ELR (cell line): ENCODE results near the gene MNDA.

ENCODE experiments used
- DNase-seq: peaks from one replicate; pipeline ENCODE4 v3.0.0-alpha.2; 2015; ENCODE audit warnings: low read depth

MNDA gene

GRCh38 chr1:158830904-158831507 lies at the start of gene MNDA:
Gene MNDA, plus strand, starts transcription at chr1:158831351. Its CDS starts 10,803 bp downstream, at chr1:158842154.
- DNase-seq, result no peak

- DNase-seq, result no peak
Observed at GRCh38 chr1:158793604-158794003, 37.5 kb upstream of the MNDA start.

GRCh38 chr1:158794247-158794646 lies 36.9 kb upstream of the MNDA start:
- no peak for DNase-seq

GRCh38 chr1:158798531-158798930 lies 32.6 kb upstream of the MNDA start:
- DNase-seq, result peak; percentile 19

- no peak for DNase-seq
Observed at GRCh38 chr1:158799689-158800088, 31.5 kb upstream of the MNDA start.

DNA sequence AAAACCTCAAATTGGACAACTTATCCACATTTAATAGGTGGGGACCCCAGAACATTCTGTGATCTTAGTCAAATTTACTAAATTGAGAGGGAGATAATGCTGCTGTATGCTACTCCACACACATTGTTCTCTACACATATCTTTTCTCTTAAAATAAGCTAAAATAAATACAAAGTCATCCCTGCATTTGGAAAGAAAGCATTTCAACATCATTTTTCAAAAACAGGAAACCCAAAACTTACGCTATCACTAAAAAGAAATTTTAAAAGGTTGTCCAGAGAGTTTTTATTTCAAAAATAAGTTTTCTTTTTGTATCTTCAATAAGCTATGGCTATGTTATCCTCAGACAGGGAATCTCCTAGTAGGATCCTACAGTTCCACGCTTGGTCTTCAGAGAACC lies 30.6 kb upstream of the MNDA start:
- DNase-seq, result no peak

DNA sequence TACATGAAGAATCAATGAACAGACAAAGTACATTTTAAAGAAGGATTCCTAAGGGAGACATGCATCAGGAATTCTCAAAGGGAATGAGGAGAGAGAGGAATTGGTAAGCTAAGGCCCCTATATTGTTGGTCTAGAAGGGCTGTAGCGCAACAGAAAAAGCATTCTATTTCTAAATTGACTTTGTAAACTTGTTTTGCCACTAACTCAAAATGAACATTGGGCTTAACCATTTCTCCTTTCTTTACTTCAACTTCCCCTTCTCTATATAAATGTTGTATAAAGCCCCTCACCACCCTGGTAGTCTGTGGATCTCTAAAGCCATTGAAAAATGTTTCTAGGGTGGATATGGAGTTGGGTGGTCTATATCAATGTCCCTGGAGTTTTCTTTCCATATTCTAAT lies 29.8 kb upstream of the MNDA start:
- DNase-seq, result no peak

DNA sequence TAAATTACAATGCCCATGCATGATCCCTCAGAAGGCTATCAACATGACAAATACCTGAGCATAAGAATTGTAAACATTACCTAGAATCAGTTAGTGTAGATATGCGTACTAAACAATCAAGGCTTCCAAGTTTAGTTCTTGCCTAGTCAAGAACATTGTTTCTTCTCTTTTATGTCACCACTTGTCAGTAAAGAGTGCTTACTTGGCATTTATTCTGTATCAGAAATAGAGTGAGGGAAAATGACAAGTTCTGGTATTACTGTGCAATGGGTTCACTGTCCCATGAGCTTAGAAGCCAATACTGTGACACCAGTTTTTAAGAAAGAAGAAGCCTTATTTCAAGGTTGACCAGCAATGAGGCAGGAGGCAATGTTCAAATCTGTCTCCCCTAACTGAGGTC lies 27.5 kb upstream of the MNDA start:
- DNase-seq, result no peak

DNA sequence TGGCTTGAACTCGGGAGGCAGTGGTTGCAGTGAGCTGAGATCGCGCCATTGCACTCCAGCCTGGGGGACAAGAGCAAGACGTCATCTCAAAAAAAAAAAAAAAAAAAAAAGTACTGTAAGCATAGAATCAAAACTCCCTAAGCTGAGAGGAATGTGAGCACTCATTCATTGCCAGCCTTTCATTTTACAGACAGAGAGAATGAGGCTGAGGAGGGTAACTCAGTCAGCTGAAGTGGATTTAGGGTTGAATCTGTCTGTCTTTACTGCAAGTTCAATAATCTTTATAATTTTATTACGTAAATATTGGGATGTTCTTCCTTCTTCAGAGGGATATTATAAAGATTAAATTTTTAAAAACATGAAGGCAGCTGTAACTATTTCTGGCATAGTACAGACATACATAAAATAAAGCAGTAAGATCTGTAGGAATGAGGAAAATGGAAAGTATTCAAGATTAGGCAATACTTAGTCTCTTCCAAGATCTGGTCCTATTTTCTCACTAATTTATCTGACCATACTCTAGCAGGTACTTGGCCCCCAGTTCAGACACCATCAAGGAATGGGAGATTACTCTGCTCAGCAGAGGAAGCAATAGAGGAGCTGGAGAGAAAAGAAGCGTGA lies 24.1 kb upstream of the MNDA start:
- no peak for DNase-seq

- DNase-seq, result no peak
Observed at GRCh38 chr1:158809256-158809655, 21.9 kb upstream of the MNDA start.

- no peak for DNase-seq
Observed at GRCh38 chr1:158809862-158810261, 21.3 kb upstream of the MNDA start.

GRCh38 chr1:158810311-158810710 lies 20.8 kb upstream of the MNDA start:
- no peak for DNase-seq

DNA sequence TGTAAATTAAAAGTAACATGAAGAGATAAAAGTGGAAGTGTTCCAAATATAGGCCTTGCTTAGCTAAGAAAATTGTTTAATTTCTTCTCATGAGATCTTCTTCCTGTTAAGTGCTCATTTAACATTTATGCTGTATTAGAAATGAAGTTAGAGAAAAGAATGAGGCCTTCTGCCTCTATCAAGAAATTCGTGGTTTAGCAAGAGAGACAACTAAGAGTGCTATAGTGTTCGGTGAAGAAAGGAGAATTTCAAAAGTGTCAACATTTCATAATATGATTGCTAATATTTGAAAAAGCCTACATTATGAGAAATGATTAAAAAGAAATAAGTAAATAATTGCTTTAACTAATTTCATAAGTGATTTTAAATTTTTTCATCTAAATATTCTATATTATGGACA lies 18.8 kb upstream of the MNDA start:
- DNase-seq, result no peak

GRCh38 chr1:158813164-158813563 lies 18.0 kb upstream of the MNDA start:
- no peak for DNase-seq

- DNase-seq, result no peak
Observed at GRCh38 chr1:158814970-158815369, 16.2 kb upstream of the MNDA start.

GRCh38 chr1:158818560-158818959 lies 12.6 kb upstream of the MNDA start:
- DNase-seq, result no peak

- no peak for DNase-seq
Observed at GRCh38 chr1:158818975-158819431, 12.1 kb upstream of the MNDA start.

GRCh38 chr1:158819461-158820443 lies 11.4 kb upstream of the MNDA start:
- DNase-seq, result no peak

- DNase-seq, result no peak
Observed at GRCh38 chr1:158821723-158822122, 9.4 kb upstream of the MNDA start.

- no peak for DNase-seq
Observed at GRCh38 chr1:158830074-158830677, 975 bp upstream of the MNDA start.

DNA sequence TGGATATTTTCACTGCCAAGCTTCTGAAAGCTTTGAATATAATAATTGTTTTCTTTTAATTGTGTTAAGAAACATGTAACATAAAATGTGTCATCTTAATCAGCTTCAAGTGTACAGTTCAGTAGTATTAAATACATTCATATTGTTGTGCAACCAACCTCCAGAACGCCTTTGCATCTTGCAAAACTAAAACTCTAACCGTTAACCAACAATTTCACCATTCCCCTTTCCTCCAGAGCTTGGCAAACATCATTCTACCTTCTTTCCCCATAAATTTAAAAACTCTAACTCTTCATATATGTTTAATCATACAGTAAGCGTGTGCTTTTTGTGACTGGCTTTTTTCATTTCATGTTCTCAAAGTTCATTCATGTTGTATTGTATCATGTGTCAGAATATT lies 2.1 kb downstream of the MNDA start:
- no peak for DNase-seq

GRCh38 chr1:158836038-158836437 lies 4.9 kb downstream of the MNDA start:
- DNase-seq, result no peak
